OCI-M1 (cell line): ENCODE results near the gene CFAP77.
"Not testable (repeated sequence)": the region's sequence is repeated elsewhere in the genome, so short reads cannot be mapped to it uniquely, and the experiment has no call there.

Source experiments
- DNase-seq: peaks from one replicate; lab custom pipeline; 2025; lab: John Stamatoyannopoulos, UW

Gene CFAP77

GRCh38 chr9:132409828-132410528 lies at the start of gene CFAP77:
Gene CFAP77, plus strand, starts transcription at chr9:132410211. Its CDS starts 61 bp downstream, at chr9:132410272.
- peak; percentile 34 for DNase-seq

GRCh38 chr9:132364068-132364467 lies 45.9 kb upstream of the CFAP77 start:
- no peak for DNase-seq

- peak; percentile 17 for DNase-seq
Observed at GRCh38 chr9:132365986-132366385, 44.0 kb upstream of the CFAP77 start.

- no peak for DNase-seq
Observed at GRCh38 chr9:132366481-132366880, 43.5 kb upstream of the CFAP77 start.

GRCh38 chr9:132367613-132368313 lies 42.2 kb upstream of the CFAP77 start:
- no peak for DNase-seq

- no peak for DNase-seq
Observed at GRCh38 chr9:132369421-132369820, 40.6 kb upstream of the CFAP77 start.

GRCh38 chr9:132370592-132370991 lies 39.4 kb upstream of the CFAP77 start:
- no peak for DNase-seq

GRCh38 chr9:132372177-132373095 lies 37.6 kb upstream of the CFAP77 start:
- peak; percentile 51 for DNase-seq

GRCh38 chr9:132377769-132378168 lies 32.2 kb upstream of the CFAP77 start:
- not testable (repeated sequence) for DNase-seq

- DNase-seq, result not testable (repeated sequence)
Observed at GRCh38 chr9:132378416-132378815, 31.6 kb upstream of the CFAP77 start.

- DNase-seq, result no peak
Observed at GRCh38 chr9:132381966-132382541, 28.0 kb upstream of the CFAP77 start.

GRCh38 chr9:132383462-132383883 lies 26.5 kb upstream of the CFAP77 start:
- no peak for DNase-seq

- no peak for DNase-seq
Observed at GRCh38 chr9:132384376-132384775, 25.6 kb upstream of the CFAP77 start.

GRCh38 chr9:132387133-132387532 lies 22.9 kb upstream of the CFAP77 start:
- DNase-seq, result no peak

- DNase-seq, result no peak
Observed at GRCh38 chr9:132390966-132391365, 19.0 kb upstream of the CFAP77 start.

GRCh38 chr9:132391449-132391848 lies 18.6 kb upstream of the CFAP77 start:
- DNase-seq, result no peak

GRCh38 chr9:132395560-132395959 lies 14.5 kb upstream of the CFAP77 start:
- no peak for DNase-seq

- DNase-seq, result no peak
Observed at GRCh38 chr9:132401824-132402223, 8.2 kb upstream of the CFAP77 start.

GRCh38 chr9:132404228-132404881 lies 5.7 kb upstream of the CFAP77 start:
- no peak for DNase-seq

GRCh38 chr9:132406554-132407122 lies 3.4 kb upstream of the CFAP77 start, which contains the start of gene TTF1:
Gene TTF1, minus strand, starts transcription at chr9:132406840. Its CDS starts 4,019 bp downstream, at chr9:132402821.
- DNase-seq, result peak; percentile 95

GRCh38 chr9:132407196-132407595 lies 2.8 kb upstream of the CFAP77 start:
- DNase-seq, result no peak
